ENCODE measurements around the gene HERC2.

The HERC2 gene

GRCh38 chr15:28103831-28104230 lies 218.1 kb downstream of the HERC2 start:
- DNase-seq (ENCODE audit: low read depth): no peak
- no peak for TF ChIP-seq CTCF (conservative IDR thresholded peaks at IDR 0.05; ENCODE audit: low read length)
- no peak overlapping the region for H3K4me3 ChIP-seq (ENCODE audit: low read length)

- no peak for TF ChIP-seq CTCF (conservative IDR thresholded peaks at IDR 0.05; ENCODE audit: low read length)
- no peak overlapping the region for H3K4me3 ChIP-seq (ENCODE audit: low read length)
- DNase-seq (ENCODE audit: low read depth): no peak
Measured at GRCh38 chr15:28101983-28102441, 220.0 kb downstream of the HERC2 start.

- no peak for DNase-seq (ENCODE audit: low read depth)
- no peak for TF ChIP-seq CTCF (conservative IDR thresholded peaks at IDR 0.05; ENCODE audit: low read length)
- H3K4me3 ChIP-seq (ENCODE audit: low read length): no peak overlapping the region
Measured at GRCh38 chr15:28101201-28101600, 220.8 kb downstream of the HERC2 start.

GRCh38 chr15:28100516-28101195 lies 221.3 kb downstream of the HERC2 start:
- no peak for DNase-seq (ENCODE audit: low read depth)
- H3K4me3 ChIP-seq (ENCODE audit: low read length): no peak overlapping the region
- no peak for TF ChIP-seq CTCF (conservative IDR thresholded peaks at IDR 0.05; ENCODE audit: low read length)

- no peak for TF ChIP-seq CTCF (conservative IDR thresholded peaks at IDR 0.05; ENCODE audit: low read length)
- H3K4me3 ChIP-seq (ENCODE audit: low read length): no peak overlapping the region
- DNase-seq (ENCODE audit: low read depth): no peak
Measured at GRCh38 chr15:28099555-28100140, 222.3 kb downstream of the HERC2 start.

GRCh38 chr15:28098766-28099554 lies 223.0 kb downstream of the HERC2 start, which contains the start of gene OCA2:
Gene OCA2, minus strand, starts transcription at chr15:28099315. Its CDS starts 17,441 bp downstream, at chr15:28081874.
- TF ChIP-seq CTCF (conservative IDR thresholded peaks at IDR 0.05; ENCODE audit: low read length): peak; percentile 25
- H3K4me3 ChIP-seq (ENCODE audit: low read length): no peak within 1 kb of the TSS
- peak; percentile 67 for DNase-seq (ENCODE audit: low read depth)

Data from AG10803 (cell line).